ENCODE data around the gene SMOC2.
"Not testable (repeated sequence)": the region's sequence is repeated elsewhere in the genome, so short reads cannot be mapped to it uniquely, and the experiment has no call there.

SMOC2 gene

GRCh38 chr6:168558686-168559085 lies 117.7 kb downstream of the SMOC2 start:
- no peaks in the 10 kb centered on the region for H3K9me3 ChIP-seq (ENCODE audit: control insufficient read depth, insufficient read depth, low read depth, low read length)
- H3K36me3 ChIP-seq (ENCODE audit: control insufficient read depth, insufficient read depth, low read length): no peaks in the 10 kb centered on the region
- H3K27me3 ChIP-seq (ENCODE audit: control insufficient read depth, insufficient read depth, low read length): no peaks in the 10 kb centered on the region
- no peak overlapping the region for H3K27ac ChIP-seq (ENCODE audit: low read depth, low read length)
- H3K4me3 ChIP-seq (ENCODE audit: low read depth, low read length): no peak overlapping the region
- no peak overlapping the region for H3K9ac ChIP-seq (ENCODE audit: low read length)
- H3K4me1 ChIP-seq (ENCODE audit: control insufficient read depth, insufficient read depth, low read length): 0 out of 2 replicates have a peak, but pooled peaks cover 2% of the 10 kb centered on the region

GRCh38 chr6:168559574-168560098 lies 118.7 kb downstream of the SMOC2 start:
- H3K36me3 ChIP-seq (ENCODE audit: control insufficient read depth, insufficient read depth, low read length): no peaks in the 10 kb centered on the region
- no peaks in the 10 kb centered on the region for H3K27me3 ChIP-seq (ENCODE audit: control insufficient read depth, insufficient read depth, low read length)
- no peak overlapping the region for H3K4me3 ChIP-seq (ENCODE audit: low read depth, low read length)
- H3K27ac ChIP-seq (ENCODE audit: low read depth, low read length): no peak overlapping the region
- no peak overlapping the region for H3K9ac ChIP-seq (ENCODE audit: low read length)
- no peaks in the 10 kb centered on the region for H3K9me3 ChIP-seq (ENCODE audit: control insufficient read depth, insufficient read depth, low read depth, low read length)
- H3K4me1 ChIP-seq (ENCODE audit: control insufficient read depth, insufficient read depth, low read length): 0 out of 2 replicates have a peak, but pooled peaks cover 2% of the 10 kb centered on the region

- no peaks in the 10 kb centered on the region for H3K9me3 ChIP-seq (ENCODE audit: control insufficient read depth, insufficient read depth, low read depth, low read length)
- H3K4me1 ChIP-seq (ENCODE audit: control insufficient read depth, insufficient read depth, low read length): 0 out of 2 replicates have a peak, but pooled peaks cover 2% of the 10 kb centered on the region
Observed at GRCh38 chr6:168560126-168560525, 119.1 kb downstream of the SMOC2 start.

GRCh38 chr6:168562576-168563151 lies 121.7 kb downstream of the SMOC2 start:
- no peak overlapping the region for H3K27ac ChIP-seq (ENCODE audit: low read depth, low read length)

More at GRCh38 chr6:168560126-168560525, 119.1 kb downstream of the SMOC2 start:
- H3K27me3 ChIP-seq (ENCODE audit: control insufficient read depth, insufficient read depth, low read length): no peaks in the 10 kb centered on the region
- no peak overlapping the region for H3K4me3 ChIP-seq (ENCODE audit: low read depth, low read length)
- H3K9ac ChIP-seq (ENCODE audit: low read length): no peak overlapping the region
- no peaks in the 10 kb centered on the region for H3K36me3 ChIP-seq (ENCODE audit: control insufficient read depth, insufficient read depth, low read length)
- no peak overlapping the region for H3K27ac ChIP-seq (ENCODE audit: low read depth, low read length)

GRCh38 chr6:168563656-168564055 lies 122.7 kb downstream of the SMOC2 start:
- Histone ChIP-seq H3K27me3 (ENCODE audit: control insufficient read depth, insufficient read depth, low read length) (no peaks in the 10 kb centered on the region), H3K4me3 (ENCODE audit: low read depth, low read length) (no peak overlapping the region), H3K4me1 (ENCODE audit: control insufficient read depth, insufficient read depth, low read length) (0 out of 2 replicates have a peak, but pooled peaks cover 2% of the 10 kb centered on the region), H3K9me3 (ENCODE audit: control insufficient read depth, insufficient read depth, low read depth, low read length) (no peaks in the 10 kb centered on the region), H3K36me3 (ENCODE audit: control insufficient read depth, insufficient read depth, low read length) (no peaks in the 10 kb centered on the region), H3K9ac (ENCODE audit: low read length) (no peak overlapping the region), H3K27ac (ENCODE audit: low read depth, low read length) (no peak overlapping the region)

More at GRCh38 chr6:168562576-168563151, 121.7 kb downstream of the SMOC2 start:
- H3K4me3 ChIP-seq (ENCODE audit: low read depth, low read length): no peak overlapping the region
- H3K4me1 ChIP-seq (ENCODE audit: control insufficient read depth, insufficient read depth, low read length): 0 out of 2 replicates have a peak, but pooled peaks cover 2% of the 10 kb centered on the region
- no peaks in the 10 kb centered on the region for H3K36me3 ChIP-seq (ENCODE audit: control insufficient read depth, insufficient read depth, low read length)
- H3K27me3 ChIP-seq (ENCODE audit: control insufficient read depth, insufficient read depth, low read length): no peaks in the 10 kb centered on the region
- no peaks in the 10 kb centered on the region for H3K9me3 ChIP-seq (ENCODE audit: control insufficient read depth, insufficient read depth, low read depth, low read length)
- H3K9ac ChIP-seq (ENCODE audit: low read length): no peak overlapping the region

GRCh38 chr6:168565112-168565511 lies 124.1 kb downstream of the SMOC2 start:
- Histone ChIP-seq H3K9me3 (ENCODE audit: control insufficient read depth, insufficient read depth, low read depth, low read length) (no peaks in the 10 kb centered on the region), H3K36me3 (ENCODE audit: control insufficient read depth, insufficient read depth, low read length) (no peaks in the 10 kb centered on the region), H3K9ac (ENCODE audit: low read length) (no peak overlapping the region), H3K27me3 (ENCODE audit: control insufficient read depth, insufficient read depth, low read length) (no peaks in the 10 kb centered on the region), H3K4me1 (ENCODE audit: control insufficient read depth, insufficient read depth, low read length) (0 out of 2 replicates have a peak, but pooled peaks cover 2% of the 10 kb centered on the region), H3K4me3 (ENCODE audit: low read depth, low read length) (no peak overlapping the region), H3K27ac (ENCODE audit: low read depth, low read length) (no peak overlapping the region)

GRCh38 chr6:168570211-168570610 lies 129.2 kb downstream of the SMOC2 start:
- H3K4me1 ChIP-seq (ENCODE audit: control insufficient read depth, insufficient read depth, low read length): no peaks in the 10 kb centered on the region
- no peaks in the 10 kb centered on the region for H3K27me3 ChIP-seq (ENCODE audit: control insufficient read depth, insufficient read depth, low read length)
- H3K27ac ChIP-seq (ENCODE audit: low read depth, low read length): no peak overlapping the region

GRCh38 chr6:168571268-168571667 lies 130.3 kb downstream of the SMOC2 start:
- Histone ChIP-seq H3K27ac (ENCODE audit: low read depth, low read length) (no peak overlapping the region), H3K4me3 (ENCODE audit: low read depth, low read length) (no peak overlapping the region)

More at GRCh38 chr6:168570211-168570610, 129.2 kb downstream of the SMOC2 start:
- Histone ChIP-seq H3K36me3 (ENCODE audit: control insufficient read depth, insufficient read depth, low read length) (no peaks in the 10 kb centered on the region), H3K4me3 (ENCODE audit: low read depth, low read length) (no peak overlapping the region), H3K9me3 (ENCODE audit: control insufficient read depth, insufficient read depth, low read depth, low read length) (no peaks in the 10 kb centered on the region), H3K9ac (ENCODE audit: low read length) (no peak overlapping the region)

GRCh38 chr6:168573276-168573835 lies 132.4 kb downstream of the SMOC2 start:
- H3K4me3 ChIP-seq (ENCODE audit: low read depth, low read length); H3K27me3 ChIP-seq (ENCODE audit: control insufficient read depth, insufficient read depth, low read length); H3K9me3 ChIP-seq (ENCODE audit: control insufficient read depth, insufficient read depth, low read depth, low read length); H3K36me3 ChIP-seq (ENCODE audit: control insufficient read depth, insufficient read depth, low read length); H3K9ac ChIP-seq (ENCODE audit: low read length); H3K27ac ChIP-seq (ENCODE audit: low read depth, low read length); H3K4me1 ChIP-seq (ENCODE audit: control insufficient read depth, insufficient read depth, low read length): not testable (repeated sequence)

More at GRCh38 chr6:168571268-168571667, 130.3 kb downstream of the SMOC2 start:
- H3K9me3 ChIP-seq (ENCODE audit: control insufficient read depth, insufficient read depth, low read depth, low read length): no peaks in the 10 kb centered on the region
- H3K4me1 ChIP-seq (ENCODE audit: control insufficient read depth, insufficient read depth, low read length): no peaks in the 10 kb centered on the region
- H3K36me3 ChIP-seq (ENCODE audit: control insufficient read depth, insufficient read depth, low read length): no peaks in the 10 kb centered on the region
- H3K27me3 ChIP-seq (ENCODE audit: control insufficient read depth, insufficient read depth, low read length): no peaks in the 10 kb centered on the region
- no peak overlapping the region for H3K9ac ChIP-seq (ENCODE audit: low read length)

GRCh38 chr6:168574075-168574698 lies 133.2 kb downstream of the SMOC2 start:
- Histone ChIP-seq H3K36me3 (ENCODE audit: control insufficient read depth, insufficient read depth, low read length) (no peaks in the 10 kb centered on the region), H3K27ac (ENCODE audit: low read depth, low read length) (no peak overlapping the region), H3K4me3 (ENCODE audit: low read depth, low read length) (no peak overlapping the region), H3K4me1 (ENCODE audit: control insufficient read depth, insufficient read depth, low read length) (no peaks in the 10 kb centered on the region), H3K9ac (ENCODE audit: low read length) (no peak overlapping the region), H3K27me3 (ENCODE audit: control insufficient read depth, insufficient read depth, low read length) (no peaks in the 10 kb centered on the region; the same call in 1 of the 2 replicates), H3K9me3 (ENCODE audit: control insufficient read depth, insufficient read depth, low read depth, low read length) (no peaks in the 10 kb centered on the region)

GRCh38 chr6:168574699-168575195 lies 133.8 kb downstream of the SMOC2 start:
- no peaks in the 10 kb centered on the region for H3K36me3 ChIP-seq (ENCODE audit: control insufficient read depth, insufficient read depth, low read length)
- no peak overlapping the region for H3K27ac ChIP-seq (ENCODE audit: low read depth, low read length)
- H3K27me3 ChIP-seq (ENCODE audit: control insufficient read depth, insufficient read depth, low read length): no peaks in the 10 kb centered on the region; the same call in 1 of the 2 replicates
- H3K9me3 ChIP-seq (ENCODE audit: control insufficient read depth, insufficient read depth, low read depth, low read length): no peaks in the 10 kb centered on the region
- no peak overlapping the region for H3K4me3 ChIP-seq (ENCODE audit: low read depth, low read length)
- no peak overlapping the region for H3K9ac ChIP-seq (ENCODE audit: low read length)
- H3K4me1 ChIP-seq (ENCODE audit: control insufficient read depth, insufficient read depth, low read length): no peaks in the 10 kb centered on the region

All from HUES6 (cell line).